Stimulated activated CD4-positive, alpha-beta T cell treated with anti-CD3 and anti-CD28 coated beads, Interleukin-4, amount 100 ng/mL, for 24 hours (primary cell): ENCODE results near the gene TTBK1.

Experiments used
- DNase-seq: peaks from one replicate; pipeline ENCODE4 v3.0.0-alpha.2; 2020

TTBK1 gene

GRCh38 chr6:43308101-43308989 is 65.1 kb downstream of the TTBK1 start, which contains the start of gene CRIP3:
Gene CRIP3, minus strand, starts transcription at chr6:43308826. Its CDS starts 34 bp downstream, at chr6:43308792.
- peak; percentile 46 for DNase-seq

- no peak for DNase-seq
These were observed 65.8 kb downstream of the TTBK1 start for GRCh38 chr6:43308990-43309477.

- no peak for DNase-seq
These were observed 66.9 kb downstream of the TTBK1 start for GRCh38 chr6:43310134-43310533.

- no peak for DNase-seq
These were observed 67.3 kb downstream of the TTBK1 start for GRCh38 chr6:43310624-43311023.

GRCh38 chr6:43311666-43312065 is 68.4 kb downstream of the TTBK1 start:
- DNase-seq, result no peak

GRCh38 chr6:43313813-43314212 is 70.5 kb downstream of the TTBK1 start:
- DNase-seq, result no peak

- DNase-seq, result no peak
These were observed 74.7 kb downstream of the TTBK1 start for GRCh38 chr6:43318011-43318410.

- DNase-seq, result no peak
These were observed 82.6 kb downstream of the TTBK1 start for GRCh38 chr6:43325876-43326275.

- no peak for DNase-seq
These were observed 85.2 kb downstream of the TTBK1 start for GRCh38 chr6:43328528-43328927.

- DNase-seq, result no peak
These were observed 88.2 kb downstream of the TTBK1 start for GRCh38 chr6:43331470-43331869.

- no peak for DNase-seq
These were observed 88.6 kb downstream of the TTBK1 start for GRCh38 chr6:43331891-43332290.

- DNase-seq, result no peak
These were observed 91.3 kb downstream of the TTBK1 start for GRCh38 chr6:43334466-43335095.

- DNase-seq, result no peak
These were observed 92.2 kb downstream of the TTBK1 start for GRCh38 chr6:43335469-43335868.

GRCh38 chr6:43336382-43336781 is 93.1 kb downstream of the TTBK1 start:
- DNase-seq, result no peak
